ENCODE data around the gene CNTF. TPM values are rescaled to one million over a fixed set of nuclear protein-coding genes. Genes with fewer than 3 reads are reported as not detected.

Gene CNTF
- total and polyA plus RNA-seq, 2 of the 4 experiments (the other 2 are of a cell fraction), result 1.2 to 2.3 TPM

DNA sequence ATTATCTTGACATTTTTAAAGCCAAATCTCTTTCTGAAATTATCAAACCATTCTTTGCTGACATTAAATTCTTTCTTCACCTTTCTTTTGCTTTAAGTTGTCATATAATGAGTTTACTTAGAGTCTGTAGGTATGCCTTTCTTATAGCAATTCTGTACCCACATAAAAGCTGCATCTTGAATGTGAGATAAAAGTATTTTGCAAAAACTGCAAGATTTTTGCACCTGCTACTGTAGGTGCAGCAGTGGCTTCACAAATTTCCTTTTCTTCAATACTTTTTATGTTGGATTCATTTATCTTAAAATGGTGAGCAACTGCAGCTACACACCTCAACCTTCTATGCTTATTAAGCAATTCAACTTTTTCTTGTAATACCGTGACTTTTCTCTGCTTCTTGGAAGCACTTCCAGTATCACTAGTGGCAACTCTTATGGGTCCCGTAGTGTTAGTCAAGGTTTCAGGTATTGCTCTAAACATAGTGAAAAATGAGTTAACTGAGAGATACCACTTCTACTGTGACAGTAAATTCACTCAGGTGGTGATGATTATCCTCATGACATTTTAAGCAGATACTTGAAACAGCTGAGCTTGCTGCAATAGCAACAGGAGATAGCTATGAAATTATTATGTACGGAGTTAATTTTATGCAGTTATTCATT lies 24.9 kb upstream of the CNTF start:
- no peaks in the 10 kb centered on the region for H3K27me3 ChIP-seq (ENCODE audit: control insufficient read depth, insufficient read depth, low read length)
- H4K8ac ChIP-seq (ENCODE audit: low read depth in 2 of 2, low read length in 2 of 2), result no peak overlapping the region
- intact Hi-C loops (cut with micrococcal nuclease), result no loop called here
- H3K4ac ChIP-seq (ENCODE audit: low read depth, low read length), result no peak overlapping the region
- no peak overlapping the region for H2AK5ac ChIP-seq (ENCODE audit: low read depth, low read length)
- no peak overlapping the region for H2AK9ac ChIP-seq (replicated peaks; ENCODE audit: low read depth, low read length, poor library complexity)
- H2BK15ac ChIP-seq (ENCODE audit: low read depth, low read length), result no peak overlapping the region
- no peak overlapping the region for H2BK20ac ChIP-seq (ENCODE audit: low read depth, low read length)
- no peak for TF ChIP-seq CHD1 (IDR thresholded peaks at IDR 0.05; ENCODE audit: low read depth, low read length)
- no peak for TF ChIP-seq MAZ (IDR thresholded peaks at IDR 0.05; ENCODE audit: borderline replicate concordance, low read depth, low read length)
- no peak for TF ChIP-seq POLR2A (IDR thresholded peaks at IDR 0.05; ENCODE audit: low read depth, low read length)
- no peak for TF ChIP-seq USF2 (IDR thresholded peaks at IDR 0.05; ENCODE audit: low read depth, low read length)
- TF ChIP-seq CEBPB (IDR thresholded peaks at IDR 0.05; ENCODE audit: low read depth, low read length), result no peak
- TF ChIP-seq RAD21 (IDR thresholded peaks at IDR 0.05; ENCODE audit: low read length), result no peak
- TF ChIP-seq MAFK (IDR thresholded peaks at IDR 0.05; ENCODE audit: low read depth, low read length), result no peak
- no peak for TF ChIP-seq MXI1 (IDR thresholded peaks at IDR 0.05; ENCODE audit: borderline replicate concordance, low read depth, low read length)
- no peak for TF ChIP-seq FOS (IDR thresholded peaks at IDR 0.05; ENCODE audit: low read depth, low read length)
- TF ChIP-seq SMC3 (IDR thresholded peaks at IDR 0.05; ENCODE audit: low read depth, low read length), result no peak
- TF ChIP-seq RFX5 (IDR thresholded peaks at IDR 0.05; ENCODE audit: low read depth, low read length), result no peak
- no peak for TF ChIP-seq NFE2L2 (IDR thresholded peaks at IDR 0.05; ENCODE audit: low read depth, low read length)
- no peak for TF ChIP-seq BHLHE40 (IDR thresholded peaks at IDR 0.05; ENCODE audit: low read depth, low read length)
- TF ChIP-seq, protein P1, sequence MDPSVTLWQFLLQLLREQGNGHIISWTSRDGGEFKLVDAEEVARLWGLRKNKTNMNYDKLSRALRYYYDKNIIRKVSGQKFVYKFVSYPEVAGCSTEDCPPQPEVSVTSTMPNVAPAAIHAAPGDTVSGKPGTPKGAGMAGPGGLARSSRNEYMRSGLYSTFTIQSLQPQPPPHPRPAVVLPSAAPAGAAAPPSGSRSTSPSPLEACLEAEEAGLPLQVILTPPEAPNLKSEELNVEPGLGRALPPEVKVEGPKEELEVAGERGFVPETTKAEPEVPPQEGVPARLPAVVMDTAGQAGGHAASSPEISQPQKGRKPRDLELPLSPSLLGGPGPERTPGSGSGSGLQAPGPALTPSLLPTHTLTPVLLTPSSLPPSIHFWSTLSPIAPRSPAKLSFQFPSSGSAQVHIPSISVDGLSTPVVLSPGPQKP (IDR thresholded peaks at IDR 0.05; ENCODE audit: borderline replicate concordance, low read depth, low read length), result no peak
- no peak for TF ChIP-seq CTCF (conservative IDR thresholded peaks at IDR 0.05; ENCODE audit: low read depth, low read length)
- TF ChIP-seq RCOR1 (IDR thresholded peaks at IDR 0.05; ENCODE audit: insufficient replicate concordance, low read length), result no peak
- 0 out of 2 replicates have a peak, but pooled peaks cover 3% of the 10 kb centered on the region for H3K36me3 ChIP-seq (ENCODE audit: control insufficient read depth, insufficient read depth, low read length)
- in situ Hi-C loops (cut with MboI; ENCODE audit: low sequenced_read_pairs), result loop anchor here (25.0 kb wide), 1 partner anchor 965 kb away; no protein-coding TSS in a partner anchor
- H3K14ac ChIP-seq (replicated peaks; ENCODE audit: low read depth, low read length), result no peak overlapping the region
- H4K5ac ChIP-seq (ENCODE audit: low read depth, low read length), result no peak overlapping the region
- H4K20me1 ChIP-seq (ENCODE audit: insufficient read depth, low read length), result peaks cover 27% of the 10 kb centered on the region; the same call in 1 of the 2 replicates
- H3K9me1 ChIP-seq (ENCODE audit: insufficient read depth, low read length), result peaks cover 3% of the 10 kb centered on the region; the same call in 1 of the 2 replicates
- H3K9me3 ChIP-seq (ENCODE audit: control insufficient read depth, insufficient read depth, low read length), result no peaks in the 10 kb centered on the region
- H3K4me1 ChIP-seq (ENCODE audit: control insufficient read depth, insufficient read depth, low read length), result peaks cover 10% of the 10 kb centered on the region
- H2BK5ac ChIP-seq (ENCODE audit: low read depth, low read length, poor library complexity, severe bottlenecking), result no peak overlapping the region
- ChIA-PET POLR2A (ENCODE audit: unreplicated experiment) (no interaction called here), CTCF (no interaction called here)
- H4K91ac ChIP-seq (ENCODE audit: insufficient read depth, low read depth, low read length), result no peak overlapping the region
- no peak overlapping the region for H2AFZ ChIP-seq (replicated peaks; ENCODE audit: low read length, poor library complexity)
- no peak overlapping the region for H2BK120ac ChIP-seq (ENCODE audit: low read depth, low read length)
- no peak overlapping the region for H3K4me3 ChIP-seq (ENCODE audit: insufficient read depth, low read depth, low read length)
- no peak for DNase-seq
- no peak overlapping the region for H3K9ac ChIP-seq (ENCODE audit: low read depth, low read length)
- no peak overlapping the region for H3K23ac ChIP-seq (ENCODE audit: low read depth, low read length)
- no peak overlapping the region for H3K4me2 ChIP-seq (ENCODE audit: low read depth, low read length)
- ATAC-seq (ENCODE audit: low read depth), result no peak
- H3K27ac ChIP-seq (ENCODE audit: insufficient read depth, low read length), result no peak overlapping the region
- H3K79me1 ChIP-seq (ENCODE audit: low read depth in 1 of 2, low read length in 2 of 2), result peaks cover 20 to 54% of the 10 kb centered on the region in 2 experiments
- no peak overlapping the region for H3K56ac ChIP-seq (ENCODE audit: extremely low read depth, insufficient read depth, low read length)
- no CpG with 5 or more reads among the region's 3 CpGs for WGBS, 2 experiments (ENCODE audit: extremely low coverage in 2 of 2, insufficient read length in 1 of 2)
- no TSS peak for BruUV-seq (replicated peaks)
- dilution Hi-C loops (cut with HindIII; ENCODE audit: low sequenced_read_pairs, unreplicated experiment), result no loop called here
- H3K18ac ChIP-seq (ENCODE audit: low read depth, low read length), result no peak overlapping the region
